ENCODE measurements around the gene BLOC1S4.

The BLOC1S4 gene

DNA sequence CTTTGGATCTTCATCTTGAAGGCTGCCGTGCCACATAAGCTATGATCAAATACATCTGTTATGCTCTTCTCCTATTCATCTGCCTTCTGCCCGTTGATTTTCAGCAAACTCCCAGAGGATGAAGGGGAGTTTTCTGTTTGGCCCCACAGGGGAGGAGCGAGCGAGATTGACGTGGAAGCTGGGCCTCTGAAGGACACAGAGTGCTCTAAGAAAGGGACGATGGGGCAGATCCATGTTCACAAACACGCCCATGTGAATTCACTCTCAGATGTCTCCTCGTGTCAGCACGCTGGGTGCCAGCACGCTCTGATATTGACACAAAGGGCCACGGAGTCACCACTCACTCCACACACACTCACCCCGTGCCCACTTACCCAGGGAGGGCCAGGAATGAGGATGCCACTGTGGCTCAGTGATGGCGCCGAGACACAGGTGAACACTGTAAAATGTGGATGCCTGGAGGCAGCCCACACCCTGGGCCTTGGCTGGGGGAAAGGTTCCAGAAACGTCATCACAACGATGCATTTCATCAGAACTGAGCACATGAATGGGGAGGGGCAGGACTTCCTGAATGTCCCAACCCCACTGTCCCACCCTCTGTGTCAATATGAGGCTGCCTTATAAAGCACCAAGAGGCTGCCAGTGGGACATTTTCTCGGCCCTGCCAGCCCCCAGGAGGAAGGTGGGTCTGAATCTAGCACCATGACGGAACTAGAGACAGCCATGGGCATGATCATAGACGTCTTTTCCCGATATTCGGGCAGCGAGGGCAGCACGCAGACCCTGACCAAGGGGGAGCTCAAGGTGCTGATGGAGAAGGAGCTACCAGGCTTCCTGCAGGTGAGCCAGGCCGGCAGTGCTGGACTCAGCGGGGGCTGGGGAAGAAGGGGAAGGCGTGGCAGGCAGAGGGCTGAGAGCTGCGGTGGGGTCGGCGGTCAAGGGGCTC, 22.5 kb upstream of the BLOC1S4 start, which contains the start of gene S100P:
S100P (plus strand) TSS at position 648 of the 946 bp plus-strand sequence; CDS start at position 703, 55 bp downstream.
- TF ChIP-seq, protein P1, sequence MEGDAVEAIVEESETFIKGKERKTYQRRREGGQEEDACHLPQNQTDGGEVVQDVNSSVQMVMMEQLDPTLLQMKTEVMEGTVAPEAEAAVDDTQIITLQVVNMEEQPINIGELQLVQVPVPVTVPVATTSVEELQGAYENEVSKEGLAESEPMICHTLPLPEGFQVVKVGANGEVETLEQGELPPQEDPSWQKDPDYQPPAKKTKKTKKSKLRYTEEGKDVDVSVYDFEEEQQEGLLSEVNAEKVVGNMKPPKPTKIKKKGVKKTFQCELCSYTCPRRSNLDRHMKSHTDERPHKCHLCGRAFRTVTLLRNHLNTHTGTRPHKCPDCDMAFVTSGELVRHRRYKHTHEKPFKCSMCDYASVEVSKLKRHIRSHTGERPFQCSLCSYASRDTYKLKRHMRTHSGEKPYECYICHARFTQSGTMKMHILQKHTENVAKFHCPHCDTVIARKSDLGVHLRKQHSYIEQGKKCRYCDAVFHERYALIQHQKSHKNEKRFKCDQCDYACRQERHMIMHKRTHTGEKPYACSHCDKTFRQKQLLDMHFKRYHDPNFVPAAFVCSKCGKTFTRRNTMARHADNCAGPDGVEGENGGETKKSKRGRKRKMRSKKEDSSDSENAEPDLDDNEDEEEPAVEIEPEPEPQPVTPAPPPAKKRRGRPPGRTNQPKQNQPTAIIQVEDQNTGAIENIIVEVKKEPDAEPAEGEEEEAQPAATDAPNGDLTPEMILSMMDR (IDR thresholded peaks at IDR 0.05; ENCODE audit: low read depth, low read length), result no peak
- no peak within 1 kb of the TSS for H3K4me3 ChIP-seq (ENCODE audit: low read depth, low read length)

DNA sequence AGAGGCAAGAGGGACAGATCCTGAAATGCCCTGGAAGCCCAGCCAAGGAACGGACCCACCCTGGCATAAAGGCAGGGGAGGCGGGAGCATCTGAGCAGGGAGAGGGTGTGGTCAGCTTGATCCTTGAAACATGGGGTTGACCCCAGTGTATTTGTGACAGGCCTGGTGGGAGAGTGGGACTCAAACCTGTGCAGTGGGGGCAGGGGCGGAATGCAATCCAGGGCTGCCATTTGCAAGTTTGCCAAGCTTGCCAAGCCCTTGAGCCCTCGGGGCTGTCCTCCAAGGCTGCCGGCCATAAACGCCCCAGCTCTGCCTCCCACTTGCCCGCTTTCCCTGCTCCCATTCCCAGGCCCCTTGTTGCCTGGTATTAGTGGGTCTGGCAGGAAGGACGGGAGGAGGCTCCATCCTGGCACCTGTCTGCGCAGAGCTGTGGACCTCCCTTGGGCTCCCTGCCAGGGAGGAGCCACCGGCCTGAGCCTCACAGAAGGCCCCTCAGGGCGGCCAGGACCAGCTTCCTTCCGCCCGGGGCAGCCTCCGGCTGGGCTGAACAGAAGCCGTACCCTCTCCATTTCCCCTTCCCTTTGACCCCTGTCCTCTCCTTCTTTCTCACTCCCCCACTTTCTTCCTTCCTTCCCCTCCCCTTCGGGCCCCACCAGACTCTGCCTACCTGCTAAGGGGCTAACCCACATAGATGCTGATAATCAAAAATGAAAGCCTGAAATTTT, 21.6 kb upstream of the BLOC1S4 start:
- H3K4me3 ChIP-seq (ENCODE audit: low read depth, low read length), result no peak overlapping the region
- TF ChIP-seq, protein P1 (IDR thresholded peaks at IDR 0.05; ENCODE audit: low read depth, low read length), result no peak

DNA sequence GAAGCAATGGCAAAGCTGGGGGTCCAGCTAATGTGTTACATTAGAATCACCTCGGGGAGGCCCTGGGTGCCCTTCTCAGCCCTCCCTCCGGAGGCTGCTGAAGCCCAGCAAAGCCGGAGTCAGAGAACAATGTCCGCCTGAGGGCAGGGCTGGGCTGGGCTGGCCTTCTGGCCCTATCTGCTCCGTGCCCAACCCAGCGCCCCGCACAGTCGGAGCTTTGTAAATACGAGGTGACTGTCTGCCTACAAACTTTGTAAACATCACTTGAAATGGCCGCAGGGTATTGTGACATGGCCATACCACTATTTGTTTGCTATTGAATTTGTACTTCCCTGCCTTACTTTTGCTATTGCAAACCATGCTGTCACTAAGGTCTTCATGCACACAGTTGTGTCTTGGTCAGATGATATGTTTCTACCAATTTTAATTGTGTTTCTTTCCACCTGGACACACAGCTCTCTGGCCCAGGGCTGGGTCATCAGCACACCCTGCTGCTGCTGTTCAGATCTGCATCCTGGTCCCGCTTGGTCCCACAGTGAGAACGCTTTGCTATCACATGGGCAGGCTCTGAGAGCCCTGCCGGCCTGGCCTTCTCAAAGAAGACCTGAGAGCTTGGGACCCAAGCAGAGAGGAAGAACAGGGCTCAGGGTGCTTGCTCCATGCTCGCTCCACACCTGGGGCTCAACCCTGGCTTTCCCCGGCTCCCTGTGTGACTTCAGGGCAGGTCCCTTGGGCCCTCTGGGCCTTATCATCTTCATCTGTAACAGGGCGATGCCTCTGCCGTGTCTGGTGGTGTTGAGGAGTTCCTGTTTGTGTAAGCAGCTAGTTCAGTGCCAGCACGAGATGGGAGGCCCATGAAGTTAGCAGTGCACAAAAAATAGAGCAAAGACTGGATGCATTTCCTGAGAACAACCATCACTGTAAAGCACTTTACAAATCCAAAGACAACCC, 20.0 kb upstream of the BLOC1S4 start:
- TF ChIP-seq, protein P1 (IDR thresholded peaks at IDR 0.05; ENCODE audit: low read depth, low read length), result no peak
- H3K4me3 ChIP-seq (ENCODE audit: low read depth, low read length), result no peak overlapping the region

DNA sequence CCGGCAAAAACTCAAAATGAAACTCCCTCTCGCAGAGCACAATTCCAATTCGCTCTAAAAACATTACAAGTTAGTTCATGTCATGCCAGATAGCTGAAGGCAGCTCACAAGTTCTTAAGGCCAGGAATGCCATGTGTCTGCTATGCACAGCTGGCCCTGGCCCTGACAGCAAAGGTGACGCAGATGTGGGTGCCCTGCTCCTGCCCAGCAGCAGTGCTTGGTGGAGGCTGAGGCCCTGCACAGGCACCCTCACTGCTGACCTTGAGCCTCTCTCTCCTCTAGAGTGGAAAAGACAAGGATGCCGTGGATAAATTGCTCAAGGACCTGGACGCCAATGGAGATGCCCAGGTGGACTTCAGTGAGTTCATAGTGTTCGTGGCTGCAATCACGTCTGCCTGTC, 19.4 kb upstream of the BLOC1S4 start:
- H3K4me3 ChIP-seq (ENCODE audit: low read depth, low read length), result no peak overlapping the region
- TF ChIP-seq, protein P1 (IDR thresholded peaks at IDR 0.05; ENCODE audit: low read depth, low read length), result no peak

DNA sequence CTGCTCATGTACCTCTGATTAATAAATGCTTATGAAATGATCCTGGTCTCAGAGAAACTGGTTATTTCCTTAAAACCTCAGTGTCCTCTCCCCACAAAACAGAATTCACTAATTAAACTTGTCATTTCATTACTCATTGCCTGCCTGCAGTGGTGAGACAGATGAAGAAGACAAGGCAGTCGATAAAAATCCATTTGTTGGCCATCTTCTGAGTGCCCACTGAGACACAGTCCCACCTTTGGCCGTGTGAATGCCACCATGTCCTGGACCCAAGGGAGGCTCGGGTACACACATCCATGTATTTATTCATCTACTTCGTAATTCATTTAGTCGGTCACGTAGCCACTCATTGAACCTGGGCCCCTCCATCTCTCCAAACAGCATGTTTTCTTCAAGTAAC, 18.8 kb upstream of the BLOC1S4 start:
- TF ChIP-seq, protein P1 (IDR thresholded peaks at IDR 0.05; ENCODE audit: low read depth, low read length), result no peak
- H3K4me3 ChIP-seq (ENCODE audit: low read depth, low read length), result no peak overlapping the region

DNA sequence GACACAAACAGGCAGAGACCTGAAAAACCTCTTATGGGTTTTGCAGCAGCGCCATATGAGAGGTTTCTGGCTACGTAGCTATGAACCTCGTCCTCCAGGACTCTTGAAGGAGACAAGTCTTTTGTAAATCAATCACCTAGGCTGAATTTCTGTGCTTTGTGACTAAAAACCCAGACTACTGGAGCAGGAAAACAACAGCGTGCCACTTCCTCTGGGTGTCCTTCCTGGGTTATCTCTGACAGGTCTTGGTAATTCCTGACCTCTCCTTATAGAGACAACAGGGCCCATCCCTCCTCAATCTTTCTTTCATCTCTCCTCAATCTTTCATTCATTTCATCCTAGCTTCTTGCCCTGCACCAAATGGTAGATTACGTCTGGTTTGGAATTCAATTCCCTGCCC, 16.6 kb upstream of the BLOC1S4 start:
- no peak overlapping the region for H3K4me3 ChIP-seq (ENCODE audit: low read depth, low read length)
- TF ChIP-seq, protein P1 (IDR thresholded peaks at IDR 0.05; ENCODE audit: low read depth, low read length), result no peak
